ENCODE data around the gene METTL16. TPM values are rescaled to one million over a fixed set of nuclear protein-coding genes. Genes with fewer than 3 reads are reported as not detected.
"Not testable (repeated sequence)": the region's sequence is repeated elsewhere in the genome, so short reads cannot be mapped to it uniquely, and the experiment has no call there.

Gene METTL16
- total and polyA plus RNA-seq, 2 experiments from 2014 or later: 40.1 to 80.8 TPM

DNA sequence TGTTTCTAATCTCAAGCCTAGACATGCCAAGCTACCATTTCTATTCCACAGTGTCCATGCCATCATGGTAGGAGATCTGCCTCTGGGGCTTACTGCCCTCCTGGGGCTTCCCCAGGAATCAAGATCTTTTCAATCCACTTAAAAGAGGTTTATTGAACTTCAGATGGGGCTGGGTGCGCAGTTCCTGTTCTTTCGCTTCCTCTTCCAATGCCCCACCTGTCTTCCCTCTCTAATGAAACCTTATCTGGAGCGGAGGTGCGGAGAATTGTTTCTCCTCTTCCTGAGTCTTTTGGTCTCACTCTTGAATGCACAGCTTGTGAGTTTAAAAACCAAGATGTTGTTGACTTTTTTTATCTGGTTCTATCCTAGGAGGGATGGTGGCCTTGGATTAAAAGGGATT, 30.4 kb upstream of the METTL16 start (continued):
- TF ChIP-seq, protein P1, sequence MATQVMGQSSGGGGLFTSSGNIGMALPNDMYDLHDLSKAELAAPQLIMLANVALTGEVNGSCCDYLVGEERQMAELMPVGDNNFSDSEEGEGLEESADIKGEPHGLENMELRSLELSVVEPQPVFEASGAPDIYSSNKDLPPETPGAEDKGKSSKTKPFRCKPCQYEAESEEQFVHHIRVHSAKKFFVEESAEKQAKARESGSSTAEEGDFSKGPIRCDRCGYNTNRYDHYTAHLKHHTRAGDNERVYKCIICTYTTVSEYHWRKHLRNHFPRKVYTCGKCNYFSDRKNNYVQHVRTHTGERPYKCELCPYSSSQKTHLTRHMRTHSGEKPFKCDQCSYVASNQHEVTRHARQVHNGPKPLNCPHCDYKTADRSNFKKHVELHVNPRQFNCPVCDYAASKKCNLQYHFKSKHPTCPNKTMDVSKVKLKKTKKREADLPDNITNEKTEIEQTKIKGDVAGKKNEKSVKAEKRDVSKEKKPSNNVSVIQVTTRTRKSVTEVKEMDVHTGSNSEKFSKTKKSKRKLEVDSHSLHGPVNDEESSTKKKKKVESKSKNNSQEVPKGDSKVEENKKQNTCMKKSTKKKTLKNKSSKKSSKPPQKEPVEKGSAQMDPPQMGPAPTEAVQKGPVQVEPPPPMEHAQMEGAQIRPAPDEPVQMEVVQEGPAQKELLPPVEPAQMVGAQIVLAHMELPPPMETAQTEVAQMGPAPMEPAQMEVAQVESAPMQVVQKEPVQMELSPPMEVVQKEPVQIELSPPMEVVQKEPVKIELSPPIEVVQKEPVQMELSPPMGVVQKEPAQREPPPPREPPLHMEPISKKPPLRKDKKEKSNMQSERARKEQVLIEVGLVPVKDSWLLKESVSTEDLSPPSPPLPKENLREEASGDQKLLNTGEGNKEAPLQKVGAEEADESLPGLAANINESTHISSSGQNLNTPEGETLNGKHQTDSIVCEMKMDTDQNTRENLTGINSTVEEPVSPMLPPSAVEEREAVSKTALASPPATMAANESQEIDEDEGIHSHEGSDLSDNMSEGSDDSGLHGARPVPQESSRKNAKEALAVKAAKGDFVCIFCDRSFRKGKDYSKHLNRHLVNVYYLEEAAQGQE (IDR thresholded peaks at IDR 0.05; ENCODE audit: unreplicated experiment): no peak
- TF ChIP-seq, protein P2, sequence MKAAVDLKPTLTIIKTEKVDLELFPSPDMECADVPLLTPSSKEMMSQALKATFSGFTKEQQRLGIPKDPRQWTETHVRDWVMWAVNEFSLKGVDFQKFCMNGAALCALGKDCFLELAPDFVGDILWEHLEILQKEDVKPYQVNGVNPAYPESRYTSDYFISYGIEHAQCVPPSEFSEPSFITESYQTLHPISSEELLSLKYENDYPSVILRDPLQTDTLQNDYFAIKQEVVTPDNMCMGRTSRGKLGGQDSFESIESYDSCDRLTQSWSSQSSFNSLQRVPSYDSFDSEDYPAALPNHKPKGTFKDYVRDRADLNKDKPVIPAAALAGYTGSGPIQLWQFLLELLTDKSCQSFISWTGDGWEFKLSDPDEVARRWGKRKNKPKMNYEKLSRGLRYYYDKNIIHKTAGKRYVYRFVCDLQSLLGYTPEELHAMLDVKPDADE (IDR thresholded peaks at IDR 0.05): no peak
- TF ChIP-seq POLR2AphosphoS5 (IDR thresholded peaks at IDR 0.05; ENCODE audit: low read depth) (no peak), CREB1 (CRISPR knock-in tag; IDR thresholded peaks at IDR 0.05; ENCODE audit: low read depth) (no peak), NANOG (IDR thresholded peaks at IDR 0.05; ENCODE audit: borderline replicate concordance) (no peak), ZNF331 (CRISPR knock-in tag; IDR thresholded peaks at IDR 0.05; ENCODE audit: low read depth) (no peak), JUNB (IDR thresholded peaks at IDR 0.05; ENCODE audit: unreplicated experiment) (no peak), EZH2 (IDR thresholded peaks at IDR 0.05; ENCODE audit: low read depth, unreplicated experiment) (no peak), ZNF114 (CRISPR knock-in tag; IDR thresholded peaks at IDR 0.05) (no peak)
- TF ChIP-seq, protein P3, sequence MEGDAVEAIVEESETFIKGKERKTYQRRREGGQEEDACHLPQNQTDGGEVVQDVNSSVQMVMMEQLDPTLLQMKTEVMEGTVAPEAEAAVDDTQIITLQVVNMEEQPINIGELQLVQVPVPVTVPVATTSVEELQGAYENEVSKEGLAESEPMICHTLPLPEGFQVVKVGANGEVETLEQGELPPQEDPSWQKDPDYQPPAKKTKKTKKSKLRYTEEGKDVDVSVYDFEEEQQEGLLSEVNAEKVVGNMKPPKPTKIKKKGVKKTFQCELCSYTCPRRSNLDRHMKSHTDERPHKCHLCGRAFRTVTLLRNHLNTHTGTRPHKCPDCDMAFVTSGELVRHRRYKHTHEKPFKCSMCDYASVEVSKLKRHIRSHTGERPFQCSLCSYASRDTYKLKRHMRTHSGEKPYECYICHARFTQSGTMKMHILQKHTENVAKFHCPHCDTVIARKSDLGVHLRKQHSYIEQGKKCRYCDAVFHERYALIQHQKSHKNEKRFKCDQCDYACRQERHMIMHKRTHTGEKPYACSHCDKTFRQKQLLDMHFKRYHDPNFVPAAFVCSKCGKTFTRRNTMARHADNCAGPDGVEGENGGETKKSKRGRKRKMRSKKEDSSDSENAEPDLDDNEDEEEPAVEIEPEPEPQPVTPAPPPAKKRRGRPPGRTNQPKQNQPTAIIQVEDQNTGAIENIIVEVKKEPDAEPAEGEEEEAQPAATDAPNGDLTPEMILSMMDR (conservative IDR thresholded peaks at IDR 0.05; ENCODE audit: low read depth in 2 of 2): no peak

GRCh38 chr17:2537579-2537978, 25.9 kb upstream of the METTL16 start:
- not testable (repeated sequence) for H3K36me3 Mint-ChIP-seq (ENCODE audit: low read depth); H3K36me3 ChIP-seq (ENCODE audit: insufficient read depth); H3F3A ChIP-seq (replicated peaks; ENCODE audit: low read depth); H3K4me3 Mint-ChIP-seq; H3K27ac ChIP-seq (ENCODE audit: low read depth); H3K27me3 ChIP-seq (ENCODE audit: insufficient read depth); H3K4me2 ChIP-seq; H3K9me3 Mint-ChIP-seq; H3K4me1 Mint-ChIP-seq; H3K27me3 Mint-ChIP-seq (ENCODE audit: insufficient read depth, low read depth, poor library complexity); ATAC-seq; H3K79me2 ChIP-seq (replicated peaks; ENCODE audit: insufficient read depth); DNase-seq (ENCODE audit: low spot score); H3K27ac Mint-ChIP-seq; H3K4me3 ChIP-seq; H3K9me2 ChIP-seq (ENCODE audit: insufficient read depth); H4K20me1 ChIP-seq (replicated peaks; ENCODE audit: insufficient read depth); H2AFZ ChIP-seq; H3K4me1 ChIP-seq (ENCODE audit: insufficient read depth)

All from GM23338 (cell line).